Liver (tissue), 9 donors: ENCODE measurements around the gene AXIN2. TPM values are rescaled to one million over a fixed set of nuclear protein-coding genes. Genes with fewer than 3 reads are reported as not detected.

Source experiments
- DNase-seq: peaks from one replicate; pipeline ENCODE4 v3.0.0-alpha.2; 2017; ENCODE audit warnings: low spot score
- H3K27ac ChIP-seq, 2 donors: one replicate each; pipeline ENCODE4 v1.7.0; 2013; ENCODE audit warnings: inconsistent platforms in 2 of 2, low read length in 2 of 2, control low read depth in 1 of 2, low read depth in 1 of 2, mild to moderate bottlenecking in 1 of 2
- H3K27me3 ChIP-seq, 4 donors: one replicate each; pipeline versions ENCODE4 v1.6.1 to v1.7.0; 2013; ENCODE audit warnings: low read length in 3 of 4, inconsistent platforms in 1 of 4, mild to moderate bottlenecking in 1 of 4, moderate library complexity in 1 of 4; ENCODE audit not compliant: control insufficient read depth in 4 of 4, insufficient read depth in 4 of 4
- H3K36me3 ChIP-seq, 4 donors: one replicate each; pipeline versions ENCODE4 v1.6.1 to v1.7.0; 2013; ENCODE audit warnings: low read length in 3 of 4, mild to moderate bottlenecking in 3 of 4, low read depth in 1 of 4, moderate library complexity in 1 of 4; ENCODE audit not compliant: control insufficient read depth in 4 of 4, insufficient read depth in 3 of 4
- H3K4me1 ChIP-seq, 4 donors: one replicate each; pipeline versions ENCODE4 v1.6.1 to v1.7.0; 2013; ENCODE audit warnings: low read length in 3 of 4, mild to moderate bottlenecking in 3 of 4, moderate library complexity in 1 of 4; ENCODE audit not compliant: control insufficient read depth in 4 of 4, insufficient read depth in 4 of 4
- H3K4me3 ChIP-seq, 3 donors: one replicate each; pipeline versions ENCODE4 v1.6.1 to v1.7.0; 2013; ENCODE audit warnings: low read length in 3 of 3, control low read depth in 1 of 3, low read depth in 1 of 3, mild to moderate bottlenecking in 1 of 3
- H3K9ac ChIP-seq, 2 donors: one replicate each; pipeline ENCODE4 v1.7.0; 2013; ENCODE audit warnings: low read length in 2 of 2, mild to moderate bottlenecking in 2 of 2, moderate library complexity in 2 of 2, control low read depth in 1 of 2, low read depth in 1 of 2
- H3K9me3 ChIP-seq, 4 donors: one replicate each; pipeline versions ENCODE4 v1.6.1 to v1.7.0; 2013; ENCODE audit warnings: low read length in 3 of 4; ENCODE audit not compliant: control insufficient read depth in 4 of 4
- ATF3 ChIP-seq: IDR thresholded peaks from 2 replicates; pipeline ENCODE4 v1.6.1; 2016; ENCODE audit warnings: antibody characterized with exemption
- CTCF ChIP-seq: fragments of 150-350 bp; IDR thresholded peaks from 2 replicates; pipeline ENCODE4 v1.5.1; 2017; ENCODE audit warnings: improper control_type of control experiment, low read depth, low read length; ENCODE audit not compliant: missing input control
- EGR1 ChIP-seq, 2 donors: IDR thresholded peaks; 2 replicates each; pipeline ENCODE4 v1.6.1; 2016 to 2018; ENCODE audit warnings: antibody characterized with exemption in 2 of 2, low read depth in 2 of 2
- FOXA1 ChIP-seq: IDR thresholded peaks from 2 replicates; pipeline ENCODE4 v1.6.1; 2016; ENCODE audit warnings: antibody characterized with exemption
- FOXA2 ChIP-seq: IDR thresholded peaks from 2 replicates; pipeline ENCODE4 v1.6.1; 2016; ENCODE audit warnings: antibody characterized with exemption
- GABPA ChIP-seq, 2 donors: IDR thresholded peaks in 1 of 2; conservative IDR thresholded peaks in 1 of 2; 2 replicates each; pipeline ENCODE4 v1.6.1; 2016; ENCODE audit warnings: antibody characterized with exemption in 2 of 2, mild to moderate bottlenecking in 1 of 2, moderate library complexity in 1 of 2
- HNF4A ChIP-seq, 2 donors: conservative IDR thresholded peaks; 2 replicates each; pipeline ENCODE4 v1.6.1; 2016; ENCODE audit warnings: antibody characterized with exemption in 2 of 2, mild to moderate bottlenecking in 2 of 2
- HNF4G ChIP-seq: IDR thresholded peaks from 2 replicates; pipeline ENCODE4 v1.6.1; 2016; ENCODE audit warnings: antibody characterized with exemption
- JUND ChIP-seq, 2 donors: IDR thresholded peaks; 2 replicates each; pipeline ENCODE4 v1.6.1; 2016; ENCODE audit warnings: antibody characterized with exemption in 2 of 2
- MAX ChIP-seq: IDR thresholded peaks from 2 replicates; pipeline ENCODE4 v1.6.1; 2016; ENCODE audit warnings: antibody characterized with exemption
- NR2F2 ChIP-seq: IDR thresholded peaks from 2 replicates; pipeline ENCODE4 v1.6.1; 2016; ENCODE audit warnings: antibody characterized with exemption
- RAD21 ChIP-seq, 2 donors: IDR thresholded peaks; 2 replicates each; pipeline ENCODE4 v1.6.1; 2016; ENCODE audit warnings: antibody characterized with exemption in 2 of 2, mild to moderate bottlenecking in 2 of 2
- REST ChIP-seq: IDR thresholded peaks from 2 replicates; pipeline ENCODE4 v1.6.1; 2016; ENCODE audit warnings: antibody characterized with exemption, mild to moderate bottlenecking
- RXRA ChIP-seq, 2 donors: IDR thresholded peaks; 2 replicates each; pipeline ENCODE4 v1.6.1; 2017 to 2018; ENCODE audit warnings: antibody characterized with exemption in 2 of 2, mild to moderate bottlenecking in 1 of 2
- SP1 ChIP-seq: IDR thresholded peaks from 2 replicates; pipeline ENCODE4 v1.6.1; 2018; ENCODE audit warnings: antibody characterized with exemption, mild to moderate bottlenecking
- TAF1 ChIP-seq: conservative IDR thresholded peaks from 2 replicates; pipeline ENCODE4 v1.6.1; 2016; ENCODE audit warnings: antibody characterized with exemption, mild to moderate bottlenecking
- YY1 ChIP-seq: IDR thresholded peaks from 2 replicates; pipeline ENCODE4 v1.6.1; 2016; ENCODE audit warnings: antibody characterized with exemption, mild to moderate bottlenecking
- ZBTB33 ChIP-seq: IDR thresholded peaks from 2 replicates; pipeline ENCODE4 v1.6.1; 2016; ENCODE audit warnings: antibody characterized with exemption
- WGBS: extraction: QIAGEN DNeasy Blood & Tissue Kit; methylation state at CpG from one replicate; pipeline ENCODE4 v1.1.7; 2013; 5-methylcytosine and 5-hydroxymethylcytosine counted together
- polyA plus RNA-seq, 2 donors: library from polyadenylated mRNA; stranded (reverse) in 1 of 2; unstranded in 1 of 2; fragments of 200-250 nt in 1 of 2; fragments of >200 nt in 1 of 2; fragmentation: Nextera tagmentation in 1 of 2; extraction: Ambion mirVana in 1 of 2; gene quantifications; one replicate each; pipeline versions ENCODE4 v1.2.1 to v1.2.3, GENCODE V29; 2013 to 2015
- total RNA-seq, 2 donors: library from RNA; depleted of rRNA; stranded (reverse); fragments of >200 nt; gene quantifications; one replicate each; pipeline ENCODE4 v1.2.3, GENCODE V29; 2014
- donor health status: healthy.
- donor health status: healthy.
- donor health status: healthy.
- donor health status: healthy.
- donor health status: healthy.

AXIN2 gene
- total and polyA plus RNA-seq, 4 donors: 0.33 to 3.5 (median 1.5) TPM

GRCh38 chr17:65483438-65483837 lies 78.0 kb downstream of the AXIN2 start:
- no peaks in the 10 kb centered on the region for H3K36me3 ChIP-seq
- H3K4me3 ChIP-seq: no peak overlapping the region
- TF ChIP-seq ATF3 (no peak), SP1 (no peak), JUND (IDR thresholded peaks at IDR 0.05) (no peak), TAF1 (no peak)
- no peak for DNase-seq
- peaks cover 0 to 2% (median 0%) of the 10 kb centered on the region in 4 donors for H3K4me1 ChIP-seq
- no peaks in the 10 kb centered on the region for H3K9me3 ChIP-seq
- no peak overlapping the region for H3K27ac ChIP-seq
- H3K9ac ChIP-seq: no peak overlapping the region
- H3K27me3 ChIP-seq: no peaks in the 10 kb centered on the region
- 94% methylated on average over 10 of the region's 10 CpGs for WGBS

- no peaks in the 10 kb centered on the region for H3K9me3 ChIP-seq
- no peak overlapping the region for H3K9ac ChIP-seq
- peaks cover 0 to 2% (median 0%) of the 10 kb centered on the region in 4 donors for H3K4me1 ChIP-seq
- no peak overlapping the region for H3K27ac ChIP-seq
- no peak for DNase-seq
- H3K4me3 ChIP-seq: no peak overlapping the region
- H3K27me3 ChIP-seq: no peaks in the 10 kb centered on the region
- no peak for TF ChIP-seq EGR1 (IDR thresholded peaks at IDR 0.05; ENCODE audit: low read depth in 2 of 2)
- TF ChIP-seq FOXA2: no peak
- no peak for TF ChIP-seq MAX
- TF ChIP-seq RAD21 (IDR thresholded peaks at IDR 0.05): no peak
- TF ChIP-seq HNF4G: no peak
- TF ChIP-seq TAF1: no peak
- TF ChIP-seq REST: no peak
- TF ChIP-seq GABPA (IDR thresholded peaks at IDR 0.05 in 1 of 2, conservative IDR thresholded peaks at IDR 0.05 in 1 of 2): no peak
- no peak for TF ChIP-seq YY1
- no peak for TF ChIP-seq FOXA1
- no peak for TF ChIP-seq NR2F2
- no peak for TF ChIP-seq HNF4A (conservative IDR thresholded peaks at IDR 0.05)
- TF ChIP-seq RXRA (IDR thresholded peaks at IDR 0.05): no peak
- no peak for TF ChIP-seq CTCF
- no peak for TF ChIP-seq ZBTB33
- no peak for TF ChIP-seq SP1
- no peak for TF ChIP-seq JUND (IDR thresholded peaks at IDR 0.05)
- TF ChIP-seq ATF3: no peak
- H3K36me3 ChIP-seq: no peaks in the 10 kb centered on the region
- 51% methylated on average over 3 of the region's 3 CpGs for WGBS
Observed at GRCh38 chr17:65482201-65482600, 79.2 kb downstream of the AXIN2 start.
